Measurements from ENCODE around the gene STXBP5.

DNA sequence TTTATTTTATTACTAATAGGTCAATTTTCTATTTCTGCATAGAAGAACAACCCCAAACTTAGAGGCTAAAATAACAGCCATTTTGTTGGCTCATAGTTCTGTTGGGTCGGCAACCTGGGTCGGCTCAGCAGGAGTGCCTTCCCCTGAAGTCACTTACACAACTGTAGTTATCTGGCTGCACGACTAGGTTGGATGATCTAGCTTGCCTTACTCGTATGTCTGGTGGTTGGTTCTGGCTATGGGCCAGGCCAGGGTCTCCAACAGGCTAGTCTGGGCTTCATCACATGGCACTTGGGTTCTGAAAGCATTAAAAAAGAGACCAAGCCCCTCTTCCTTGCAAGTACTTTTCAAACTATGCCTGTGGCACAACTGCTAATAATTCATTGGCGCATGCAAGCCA is 53.5 kb downstream of the STXBP5 start:
- TF ChIP-seq, protein P1, sequence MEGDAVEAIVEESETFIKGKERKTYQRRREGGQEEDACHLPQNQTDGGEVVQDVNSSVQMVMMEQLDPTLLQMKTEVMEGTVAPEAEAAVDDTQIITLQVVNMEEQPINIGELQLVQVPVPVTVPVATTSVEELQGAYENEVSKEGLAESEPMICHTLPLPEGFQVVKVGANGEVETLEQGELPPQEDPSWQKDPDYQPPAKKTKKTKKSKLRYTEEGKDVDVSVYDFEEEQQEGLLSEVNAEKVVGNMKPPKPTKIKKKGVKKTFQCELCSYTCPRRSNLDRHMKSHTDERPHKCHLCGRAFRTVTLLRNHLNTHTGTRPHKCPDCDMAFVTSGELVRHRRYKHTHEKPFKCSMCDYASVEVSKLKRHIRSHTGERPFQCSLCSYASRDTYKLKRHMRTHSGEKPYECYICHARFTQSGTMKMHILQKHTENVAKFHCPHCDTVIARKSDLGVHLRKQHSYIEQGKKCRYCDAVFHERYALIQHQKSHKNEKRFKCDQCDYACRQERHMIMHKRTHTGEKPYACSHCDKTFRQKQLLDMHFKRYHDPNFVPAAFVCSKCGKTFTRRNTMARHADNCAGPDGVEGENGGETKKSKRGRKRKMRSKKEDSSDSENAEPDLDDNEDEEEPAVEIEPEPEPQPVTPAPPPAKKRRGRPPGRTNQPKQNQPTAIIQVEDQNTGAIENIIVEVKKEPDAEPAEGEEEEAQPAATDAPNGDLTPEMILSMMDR (IDR thresholded peaks at IDR 0.05) = no peak
- no peak for TF ChIP-seq POLR2AphosphoS5 (IDR thresholded peaks at IDR 0.05)

All from upper lobe of left lung (tissue), 4 donors.